Central memory CD8-positive, alpha-beta T cell (primary cell): ENCODE results near the gene SUSD5.
"Not testable (repeated sequence)": the region's sequence is repeated elsewhere in the genome, so short reads cannot be mapped to it uniquely, and the experiment has no call there.

ENCODE experiments used
- ATAC-seq: fragments of 150-1000 bp; cut with Tn5 transposase; replicated peaks from 2 replicates; pipeline ENCODE4 v1.10.0; 2022; ENCODE audit warnings: mild to moderate bottlenecking, moderate FRiP score, moderate number of reproducible peaks; ENCODE audit not compliant: poor library complexity, severe bottlenecking; ENCODE audit errors: extremely low read depth
- DNase-seq, 2 donors: peaks; one replicate each; pipeline ENCODE4 v3.0.0; 2021; ENCODE audit warnings: low spot score in 2 of 2
- H3K27ac Mint-ChIP-seq: one replicate; pipeline ENCODE4 v1.8.0; 2022; ENCODE audit warnings: low read depth, mild to moderate bottlenecking, moderate library complexity, mixed read lengths
- H3K27me3 Mint-ChIP-seq: one replicate; pipeline ENCODE4 v1.8.0; 2022; ENCODE audit warnings: mixed read lengths
- H3K36me3 Mint-ChIP-seq: one replicate; pipeline ENCODE4 v1.8.0; 2022; ENCODE audit warnings: mild to moderate bottlenecking, moderate library complexity, mixed read lengths; ENCODE audit not compliant: insufficient read depth
- H3K4me1 Mint-ChIP-seq: one replicate; pipeline ENCODE4 v1.8.0; 2022; ENCODE audit warnings: mixed read lengths
- H3K4me3 Mint-ChIP-seq: one replicate; pipeline ENCODE4 v1.8.0; 2022; ENCODE audit warnings: mild to moderate bottlenecking, moderate library complexity, mixed read lengths
- H3K9me3 Mint-ChIP-seq: one replicate; pipeline ENCODE4 v1.8.0; 2022; ENCODE audit warnings: mixed read lengths

SUSD5 gene

GRCh38 chr3:33184863-33185262 lies 33.7 kb downstream of the SUSD5 start:
- Mint-ChIP-seq H3K27ac (no peak overlapping the region), H3K36me3 (no peaks in the 10 kb centered on the region), H3K9me3 (peaks cover 7% of the 10 kb centered on the region), H3K4me3 (no peak overlapping the region), H3K4me1 (no peaks in the 10 kb centered on the region), H3K27me3 (peaks cover 61% of the 10 kb centered on the region)
- DNase-seq, result no peak
- ATAC-seq, result no peak

GRCh38 chr3:33181641-33182040 lies 37.0 kb downstream of the SUSD5 start:
- H3K36me3 Mint-ChIP-seq, H3K4me1 Mint-ChIP-seq, DNase-seq, ATAC-seq, H3K4me3 Mint-ChIP-seq, H3K27ac Mint-ChIP-seq, H3K9me3 Mint-ChIP-seq: not testable (repeated sequence)
- peaks cover 46% of the 10 kb centered on the region for H3K27me3 Mint-ChIP-seq

GRCh38 chr3:33181229-33181628 lies 37.4 kb downstream of the SUSD5 start:
- Mint-ChIP-seq H3K4me1 (no peaks in the 10 kb centered on the region), H3K27ac (no peak overlapping the region)

GRCh38 chr3:33179132-33179531 lies 39.5 kb downstream of the SUSD5 start:
- Mint-ChIP-seq H3K4me1 (no peaks in the 10 kb centered on the region), H3K9me3 (peaks cover 7% of the 10 kb centered on the region), H3K4me3 (no peak overlapping the region), H3K36me3 (no peaks in the 10 kb centered on the region), H3K27me3 (peaks cover 28% of the 10 kb centered on the region), H3K27ac (no peak overlapping the region)
- DNase-seq (no peak), ATAC-seq (no peak)

More at GRCh38 chr3:33181229-33181628, 37.4 kb downstream of the SUSD5 start:
- no peak overlapping the region for H3K4me3 Mint-ChIP-seq
- no peak for ATAC-seq
- H3K36me3 Mint-ChIP-seq, result no peaks in the 10 kb centered on the region
- peaks cover 7% of the 10 kb centered on the region for H3K9me3 Mint-ChIP-seq
- DNase-seq, result no peak
- peaks cover 42% of the 10 kb centered on the region for H3K27me3 Mint-ChIP-seq

- ATAC-seq (no peak), DNase-seq (no peak)
- Mint-ChIP-seq H3K4me3 (no peak overlapping the region), H3K27me3 (no peaks in the 10 kb centered on the region), H3K4me1 (peaks cover 12% of the 10 kb centered on the region), H3K36me3 (peaks cover 1% of the 10 kb centered on the region), H3K27ac (no peak overlapping the region), H3K9me3 (no peaks in the 10 kb centered on the region)
Measured at GRCh38 chr3:33174711-33175414, 43.7 kb downstream of the SUSD5 start.

- H3K36me3 Mint-ChIP-seq, result peaks cover 1% of the 10 kb centered on the region
- no peaks in the 10 kb centered on the region for H3K9me3 Mint-ChIP-seq
- H3K27me3 Mint-ChIP-seq, result no peaks in the 10 kb centered on the region
- H3K4me1 Mint-ChIP-seq, result peaks cover 12% of the 10 kb centered on the region
- no peak for DNase-seq
- H3K27ac Mint-ChIP-seq, result no peak overlapping the region
- no peak for ATAC-seq
- H3K4me3 Mint-ChIP-seq, result no peak overlapping the region
Measured at GRCh38 chr3:33174095-33174494, 44.5 kb downstream of the SUSD5 start.

- Mint-ChIP-seq H3K4me1 (peaks cover 12% of the 10 kb centered on the region), H3K36me3 (peaks cover 1% of the 10 kb centered on the region), H3K27me3 (no peaks in the 10 kb centered on the region), H3K9me3 (no peaks in the 10 kb centered on the region), H3K27ac (no peak overlapping the region), H3K4me3 (no peak overlapping the region)
- no peak for ATAC-seq
- no peak for DNase-seq
Measured at GRCh38 chr3:33173672-33174071, 44.9 kb downstream of the SUSD5 start.

- no peak for ATAC-seq
- Mint-ChIP-seq H3K4me1 (peaks cover 12% of the 10 kb centered on the region), H3K27ac (no peak overlapping the region), H3K36me3 (peaks cover 1% of the 10 kb centered on the region), H3K27me3 (no peaks in the 10 kb centered on the region), H3K4me3 (no peak overlapping the region), H3K9me3 (no peaks in the 10 kb centered on the region)
- no peak for DNase-seq
Measured at GRCh38 chr3:33173103-33173502, 45.5 kb downstream of the SUSD5 start.

GRCh38 chr3:33171580-33171979 lies 47.0 kb downstream of the SUSD5 start:
- DNase-seq, result no peak
- Mint-ChIP-seq H3K4me3 (no peak overlapping the region), H3K27me3 (no peaks in the 10 kb centered on the region), H3K4me1 (peaks cover 12% of the 10 kb centered on the region), H3K36me3 (peaks cover 1% of the 10 kb centered on the region), H3K9me3 (no peaks in the 10 kb centered on the region), H3K27ac (no peak overlapping the region)
- ATAC-seq, result no peak

- ATAC-seq (no peak), DNase-seq (no peak)
- H3K4me3 Mint-ChIP-seq, result no peak overlapping the region
- H3K27ac Mint-ChIP-seq, result no peak overlapping the region
- no peaks in the 10 kb centered on the region for H3K27me3 Mint-ChIP-seq
- H3K9me3 Mint-ChIP-seq, result no peaks in the 10 kb centered on the region
- H3K36me3 Mint-ChIP-seq, result peaks cover 1% of the 10 kb centered on the region
- H3K4me1 Mint-ChIP-seq, result peaks cover 12% of the 10 kb centered on the region
Measured at GRCh38 chr3:33170531-33170930, 48.1 kb downstream of the SUSD5 start.

- peaks cover 1% of the 10 kb centered on the region for H3K27me3 Mint-ChIP-seq
- H3K27ac Mint-ChIP-seq, result no peak overlapping the region
- DNase-seq (no peak), ATAC-seq (no peak)
- H3K4me3 Mint-ChIP-seq, result no peak overlapping the region
- peaks cover 1% of the 10 kb centered on the region for H3K36me3 Mint-ChIP-seq
- H3K4me1 Mint-ChIP-seq, result peaks cover 12% of the 10 kb centered on the region
- H3K9me3 Mint-ChIP-seq, result no peaks in the 10 kb centered on the region
Measured at GRCh38 chr3:33167716-33168336, 50.8 kb downstream of the SUSD5 start.

GRCh38 chr3:33167284-33167683 lies 51.3 kb downstream of the SUSD5 start:
- Mint-ChIP-seq H3K27ac (no peak overlapping the region), H3K27me3 (peaks cover 7% of the 10 kb centered on the region), H3K4me3 (no peak overlapping the region), H3K36me3 (peaks cover 1% of the 10 kb centered on the region), H3K9me3 (no peaks in the 10 kb centered on the region), H3K4me1 (peaks cover 11% of the 10 kb centered on the region)
- ATAC-seq, result no peak
- DNase-seq, result no peak

GRCh38 chr3:33166095-33166494 lies 52.5 kb downstream of the SUSD5 start:
- H3K4me1 Mint-ChIP-seq, result no peaks in the 10 kb centered on the region
- no peaks in the 10 kb centered on the region for H3K36me3 Mint-ChIP-seq
- no peak overlapping the region for H3K4me3 Mint-ChIP-seq
- H3K27me3 Mint-ChIP-seq, result peaks cover 19% of the 10 kb centered on the region
- H3K9me3 Mint-ChIP-seq, result no peaks in the 10 kb centered on the region
- DNase-seq (no peak), ATAC-seq (no peak)
- H3K27ac Mint-ChIP-seq, result no peak overlapping the region
